Stimulated activated CD8-positive, alpha-beta memory T cell treated with anti-CD3 and anti-CD28 coated beads, Interleukin-15, amount 100 ng/mL, for 24 hours (primary cell): ENCODE data around the gene ZDHHC12.

Experiments
- DNase-seq: peaks from one replicate; pipeline ENCODE4 v3.0.0-alpha.2; 2020; ENCODE audit warnings: low read depth

The ZDHHC12 gene

GRCh38 chr9:128729766-128730517, 6.0 kb upstream of the ZDHHC12 start:
- DNase-seq = no peak

GRCh38 chr9:128729302-128729701, 5.4 kb upstream of the ZDHHC12 start:
- DNase-seq = no peak

GRCh38 chr9:128728298-128728697, 4.4 kb upstream of the ZDHHC12 start:
- DNase-seq = no peak

GRCh38 chr9:128727640-128728248, 3.8 kb upstream of the ZDHHC12 start:
- no peak for DNase-seq

GRCh38 chr9:128724744-128725211, 851 bp upstream of the ZDHHC12 start:
- no peak for DNase-seq

GRCh38 chr9:128723352-128723865, 518 bp downstream of the ZDHHC12 start:
- DNase-seq = no peak

GRCh38 chr9:128722380-128723351, 1.3 kb downstream of the ZDHHC12 start:
- no peak for DNase-seq

DNA sequence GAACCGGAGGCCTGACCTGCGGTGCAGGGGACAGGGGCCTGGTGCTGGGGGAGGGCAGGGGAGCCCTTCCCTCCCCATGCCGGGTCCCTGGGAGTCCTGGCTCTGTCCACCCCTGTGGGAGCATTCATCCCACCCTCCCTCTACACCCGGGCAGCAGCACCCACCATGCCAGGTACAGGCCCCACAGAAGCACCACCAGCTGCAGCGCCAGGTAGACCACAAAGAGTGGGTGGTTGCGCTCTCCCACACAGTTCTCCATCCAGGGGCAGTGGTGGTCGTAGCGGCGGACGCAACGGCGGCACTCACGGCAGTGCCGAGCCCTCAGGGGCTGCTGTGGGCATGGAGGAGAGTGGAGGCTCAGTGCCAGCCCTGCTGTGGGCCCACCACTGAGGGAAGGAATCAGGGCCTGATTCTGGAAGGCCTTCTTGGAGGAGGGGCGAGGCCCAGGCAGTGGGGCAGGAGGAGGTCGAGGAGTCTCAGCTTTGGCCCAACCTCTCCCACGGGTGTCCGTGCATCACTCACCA, 2.4 kb downstream of the ZDHHC12 start:
- DNase-seq = no peak

DNA sequence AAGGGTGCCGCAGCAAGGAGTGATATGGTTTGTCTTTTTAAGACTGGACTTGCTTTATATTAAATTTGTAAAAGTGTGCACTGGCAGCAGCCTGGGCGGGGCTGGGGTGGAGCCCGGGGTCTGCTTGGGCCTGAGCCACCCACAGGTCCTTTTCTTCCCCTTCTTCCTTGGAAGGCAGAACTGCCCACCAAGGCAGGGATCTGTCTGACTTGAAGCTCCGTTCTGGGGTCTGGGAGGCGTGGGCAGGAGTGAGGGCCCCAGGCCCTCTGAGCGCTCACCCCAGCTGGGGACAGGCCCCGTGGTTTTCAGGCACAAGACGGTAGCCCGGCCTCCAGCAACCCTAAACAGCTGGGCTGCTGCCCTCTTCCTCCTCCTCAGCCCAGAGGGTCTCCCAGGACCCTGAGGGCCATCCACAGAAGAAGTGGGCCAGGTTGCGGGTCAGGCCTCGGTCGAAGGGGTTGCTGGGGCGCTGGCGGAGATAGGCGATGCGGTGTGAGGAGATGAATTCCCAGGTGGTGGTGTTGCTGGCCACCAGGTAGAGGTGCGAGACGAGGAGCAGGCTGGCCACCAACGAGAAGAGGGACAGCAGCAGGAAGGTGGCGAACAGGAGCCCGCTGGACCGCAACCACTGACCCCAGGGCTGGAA, 3.0 kb downstream of the ZDHHC12 start:
- no peak for DNase-seq

DNA sequence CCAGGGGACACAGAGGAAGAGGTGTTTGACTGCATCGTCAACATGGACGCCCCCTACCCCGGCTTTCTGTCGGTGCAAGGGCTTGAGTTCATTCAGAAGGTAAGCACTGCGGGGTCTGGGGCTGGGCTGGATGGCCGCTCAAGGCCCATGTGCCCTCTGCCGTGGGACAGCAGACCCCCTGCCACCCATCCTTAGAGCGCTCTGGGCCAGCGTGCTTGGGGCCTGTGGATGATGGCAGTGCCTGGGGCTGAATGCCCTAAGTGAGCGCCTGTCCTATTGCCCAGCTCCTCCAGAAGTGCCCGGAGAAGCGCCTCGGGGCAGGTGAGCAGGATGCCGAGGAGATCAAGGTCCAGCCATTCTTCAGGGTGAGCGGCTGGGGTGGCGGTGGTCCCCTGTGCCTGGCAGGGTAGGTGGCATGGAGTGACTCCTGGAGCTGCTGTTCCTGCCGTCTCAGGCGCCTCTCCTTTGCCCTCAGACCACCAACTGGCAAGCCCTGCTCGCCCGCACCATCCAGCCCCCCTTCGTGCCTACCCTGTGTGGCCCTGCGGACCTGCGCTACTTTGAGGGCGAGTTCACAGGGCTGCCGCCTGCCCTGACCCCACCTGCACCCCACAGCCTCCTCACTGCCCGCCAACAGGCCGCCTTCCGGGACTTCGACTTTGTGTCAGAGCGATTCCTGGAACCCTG, 3.9 kb downstream of the ZDHHC12 start:
- no peak for DNase-seq

DNA sequence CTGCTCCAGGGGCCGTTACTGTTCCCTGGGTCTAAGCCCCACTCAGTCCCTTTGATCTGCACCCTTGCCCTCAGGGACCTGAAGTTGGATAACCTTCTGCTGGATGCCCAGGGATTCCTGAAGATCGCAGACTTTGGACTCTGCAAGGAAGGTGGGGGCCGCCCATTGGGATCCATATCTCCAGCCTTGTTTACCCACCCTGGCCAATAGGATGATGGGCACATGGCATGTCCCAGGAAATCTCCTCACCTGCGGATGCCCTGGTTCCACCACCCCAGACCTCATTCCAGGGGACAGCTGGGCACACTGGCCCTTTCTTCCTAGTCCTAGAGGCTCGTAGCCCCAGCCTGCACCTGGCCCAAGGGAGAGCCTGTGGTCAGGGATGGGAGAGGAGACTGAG, 5.5 kb downstream of the ZDHHC12 start:
- DNase-seq = no peak

DNA sequence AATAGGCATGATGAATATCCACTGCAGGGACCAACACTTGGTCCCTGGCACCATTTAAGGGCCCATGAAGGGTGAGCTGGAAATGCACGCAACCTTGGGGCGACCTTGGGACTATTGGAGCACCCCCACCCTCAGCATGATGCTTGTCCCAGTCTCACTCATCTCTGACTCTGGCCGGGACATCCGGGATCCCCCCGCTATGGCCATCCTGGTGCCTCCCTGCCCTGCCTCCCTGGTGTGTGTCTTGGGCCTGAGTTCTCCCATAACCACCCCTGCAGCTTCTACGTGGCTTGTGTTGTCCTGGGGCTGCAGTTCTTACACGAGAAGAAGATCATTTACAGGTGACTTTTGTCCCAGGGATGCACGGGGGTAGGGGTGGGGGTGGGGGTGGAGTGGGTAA, 5.9 kb downstream of the ZDHHC12 start:
- DNase-seq = no peak

DNA sequence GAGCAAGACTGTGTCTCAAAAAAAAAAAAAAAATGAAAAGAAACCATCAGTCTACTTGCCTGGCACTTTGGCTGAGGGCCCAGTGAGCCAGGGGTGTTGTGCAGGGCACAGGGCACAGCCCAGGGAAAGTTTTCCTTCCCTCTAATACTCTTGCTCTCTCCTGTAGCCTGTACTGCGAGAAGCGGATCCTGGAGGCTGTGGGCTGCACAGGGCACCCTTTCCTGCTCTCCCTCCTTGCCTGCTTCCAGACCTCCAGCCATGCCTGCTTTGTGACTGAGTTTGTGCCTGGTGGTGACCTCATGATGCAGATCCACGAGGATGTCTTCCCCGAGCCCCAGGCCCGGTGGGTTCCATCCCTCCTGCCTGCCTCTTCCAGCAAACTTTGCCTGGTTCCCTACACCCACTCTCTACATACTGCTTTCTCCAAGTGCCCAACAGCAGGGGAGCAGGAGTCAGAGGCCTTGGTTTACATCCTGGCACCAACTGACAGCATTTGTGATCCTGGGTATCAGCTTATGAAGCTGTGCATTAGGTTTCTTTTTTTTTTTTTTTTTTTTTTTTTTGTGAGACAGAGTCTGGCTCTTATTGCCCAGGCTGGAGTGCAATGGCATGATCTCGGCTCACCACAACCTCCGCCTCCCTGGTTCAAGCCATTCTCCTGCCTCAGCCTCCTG, 7.2 kb downstream of the ZDHHC12 start:
- DNase-seq = no peak

DNA sequence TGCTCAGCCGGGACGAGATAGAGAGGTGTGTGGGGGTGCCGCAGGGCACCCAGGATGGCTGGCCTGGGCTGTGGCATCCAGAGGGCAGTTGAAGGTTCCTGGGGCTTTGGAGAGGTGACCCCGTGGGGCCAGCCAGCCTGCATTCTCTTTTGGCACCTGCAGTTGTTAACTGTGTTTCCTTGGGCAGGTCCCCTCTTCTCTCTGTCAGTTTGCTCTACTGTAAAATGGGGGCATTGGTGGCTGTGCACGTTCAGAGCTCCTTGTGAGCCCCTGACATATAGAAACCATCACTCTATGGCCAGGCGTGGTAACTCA, 8.5 kb downstream of the ZDHHC12 start:
- no peak for DNase-seq

DNA sequence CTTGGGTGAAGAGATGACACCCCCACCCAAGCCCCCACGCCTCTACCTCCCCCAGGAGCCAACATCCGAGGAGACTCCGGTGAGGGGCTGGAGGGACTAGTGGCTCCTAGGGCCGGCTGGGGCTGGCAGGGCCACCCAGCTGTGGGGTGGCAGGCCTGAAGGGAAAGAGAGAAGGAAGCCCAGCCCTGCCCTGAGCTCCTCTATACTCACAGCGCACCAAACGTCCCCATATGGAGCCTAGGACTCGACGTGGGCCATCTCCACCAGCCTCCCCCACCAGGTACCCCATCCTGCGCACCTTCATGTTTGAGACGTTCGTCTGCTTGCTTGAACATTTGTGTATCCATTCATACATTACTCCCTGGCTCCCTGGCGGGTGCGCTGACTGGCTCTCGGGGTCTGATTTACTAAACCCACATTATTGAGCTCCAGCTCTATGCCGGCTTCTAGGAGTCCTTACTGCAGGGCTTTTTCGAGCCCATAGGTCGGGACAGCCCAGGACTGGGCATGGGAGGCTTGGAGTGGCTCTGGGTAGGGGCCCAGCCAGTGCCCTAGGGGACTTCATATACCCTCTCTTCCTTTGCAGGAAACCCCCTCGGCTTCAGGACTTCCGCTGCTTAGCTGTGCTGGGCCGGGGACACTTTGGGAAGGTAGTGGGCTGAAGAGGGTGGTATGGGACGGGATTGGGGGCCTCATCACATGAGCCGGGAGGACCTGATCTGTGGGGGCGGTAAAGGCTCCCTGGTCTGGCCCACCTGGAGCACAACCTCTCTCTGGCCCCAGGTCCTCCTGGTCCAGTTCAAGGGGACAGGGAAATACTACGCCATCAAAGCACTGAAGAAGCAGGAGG, 9.1 kb downstream of the ZDHHC12 start:
- DNase-seq = no peak

DNA sequence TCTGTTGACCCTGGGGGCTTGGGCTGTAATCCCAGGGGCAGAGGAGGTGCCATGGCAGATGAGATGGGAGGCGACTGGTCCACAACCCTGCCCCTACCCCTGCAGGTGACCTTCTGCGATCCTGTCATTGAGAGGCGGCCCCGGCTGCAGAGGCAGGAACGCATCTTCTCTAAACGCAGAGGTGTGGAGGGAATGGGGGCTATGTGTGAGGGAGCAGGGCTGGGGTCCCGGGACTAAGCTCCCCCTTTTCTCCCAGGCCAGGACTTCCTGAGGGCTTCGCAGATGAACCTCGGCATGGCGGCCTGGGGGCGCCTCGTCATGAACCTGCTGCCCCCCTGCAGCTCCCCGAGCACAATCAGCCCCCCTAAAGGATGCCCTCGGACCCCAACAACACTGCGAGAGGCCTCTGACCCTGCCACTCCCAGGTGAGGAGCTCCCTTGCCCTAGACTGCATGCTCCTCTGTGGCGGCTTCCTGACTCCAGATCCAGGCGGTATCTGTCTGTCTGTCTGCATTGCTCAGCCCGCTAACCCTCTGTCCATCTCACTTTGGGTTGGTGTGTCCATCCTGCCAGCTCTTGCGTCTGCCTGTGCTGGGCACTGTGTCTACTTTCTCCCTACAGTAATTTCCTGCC, 9.9 kb downstream of the ZDHHC12 start:
- no peak for DNase-seq

DNA sequence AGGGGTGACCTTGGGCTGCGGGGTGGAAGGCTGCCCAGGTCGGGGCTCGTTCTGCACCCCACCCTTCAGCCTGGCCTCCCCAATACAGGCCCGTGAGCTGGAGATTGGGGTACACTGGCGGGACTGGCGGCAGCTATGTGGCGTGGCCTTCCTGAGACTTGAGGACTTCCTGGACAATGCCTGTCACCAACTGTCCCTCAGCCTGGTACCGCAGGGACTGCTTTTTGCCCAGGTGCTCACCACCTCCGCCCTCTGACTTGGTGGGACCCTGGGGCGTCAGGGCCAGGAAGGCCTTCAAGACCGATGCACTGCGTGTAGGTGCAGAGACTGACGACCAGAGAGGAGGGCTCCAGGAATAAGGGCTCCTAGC, 10.5 kb downstream of the ZDHHC12 start:
- DNase-seq = no peak

DNA sequence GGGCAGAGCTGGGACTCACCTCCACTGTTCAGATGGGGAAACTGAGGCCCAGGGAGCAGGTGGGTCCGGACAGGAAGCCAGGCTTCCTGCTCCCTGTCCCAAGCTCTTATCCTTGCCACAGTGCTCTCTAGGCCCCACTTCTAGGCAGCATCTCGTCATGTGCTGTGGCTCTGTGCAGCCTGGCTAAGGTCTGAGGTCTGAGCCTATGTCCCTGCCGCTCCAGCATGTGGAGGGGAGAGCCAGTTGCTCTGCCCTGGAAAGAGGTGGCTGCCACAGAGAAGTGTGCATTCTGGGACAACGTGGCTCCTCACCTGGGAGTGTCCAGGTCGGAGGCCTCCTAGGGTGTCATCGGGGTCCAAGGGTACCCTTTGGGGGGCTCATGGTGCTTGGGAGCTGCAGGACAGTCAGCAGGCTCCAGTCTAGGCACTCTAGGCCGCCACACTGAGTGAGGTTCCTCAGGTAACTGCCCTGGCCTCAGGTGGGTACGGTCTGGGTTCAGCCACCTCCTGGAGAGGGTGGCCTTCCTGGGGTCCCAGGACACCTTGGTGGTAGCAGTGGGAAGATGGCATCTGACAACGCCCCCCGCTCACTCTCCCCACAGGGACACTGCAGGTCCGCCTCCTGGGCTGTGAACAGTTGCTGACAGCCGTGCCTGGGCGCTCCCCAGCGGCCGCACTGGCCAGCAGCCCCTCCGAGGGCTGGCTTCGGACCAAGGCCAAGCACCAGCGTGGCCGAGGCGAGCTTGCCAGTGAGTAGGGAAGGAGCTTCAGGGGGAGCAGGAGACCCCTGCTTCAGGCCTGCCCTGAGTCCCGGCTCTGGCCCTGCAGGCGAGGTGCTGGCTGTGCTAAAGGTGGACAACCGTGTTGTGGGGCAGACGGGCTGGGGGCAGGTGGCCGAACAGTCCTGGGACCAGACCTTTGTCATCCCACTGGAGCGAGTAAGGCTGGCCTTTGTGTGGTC, 11.2 kb downstream of the ZDHHC12 start:
- DNase-seq = no peak
